NCI-H1092 treated with DMSO at 0.1 percent for 48 hours (cell line): ENCODE data around the gene BBOF1.
A peak's percentile ranks its signal among the peaks of the same experiment; 100 is the strongest.
"Not testable (repeated sequence)": the region's sequence is repeated elsewhere in the genome, so short reads cannot be mapped to it uniquely, and the experiment has no call there.

ENCODE experiments used
- DNase-seq: peaks from one replicate; lab custom pipeline; 2025; lab: John Stamatoyannopoulos, UW

The BBOF1 gene

DNA sequence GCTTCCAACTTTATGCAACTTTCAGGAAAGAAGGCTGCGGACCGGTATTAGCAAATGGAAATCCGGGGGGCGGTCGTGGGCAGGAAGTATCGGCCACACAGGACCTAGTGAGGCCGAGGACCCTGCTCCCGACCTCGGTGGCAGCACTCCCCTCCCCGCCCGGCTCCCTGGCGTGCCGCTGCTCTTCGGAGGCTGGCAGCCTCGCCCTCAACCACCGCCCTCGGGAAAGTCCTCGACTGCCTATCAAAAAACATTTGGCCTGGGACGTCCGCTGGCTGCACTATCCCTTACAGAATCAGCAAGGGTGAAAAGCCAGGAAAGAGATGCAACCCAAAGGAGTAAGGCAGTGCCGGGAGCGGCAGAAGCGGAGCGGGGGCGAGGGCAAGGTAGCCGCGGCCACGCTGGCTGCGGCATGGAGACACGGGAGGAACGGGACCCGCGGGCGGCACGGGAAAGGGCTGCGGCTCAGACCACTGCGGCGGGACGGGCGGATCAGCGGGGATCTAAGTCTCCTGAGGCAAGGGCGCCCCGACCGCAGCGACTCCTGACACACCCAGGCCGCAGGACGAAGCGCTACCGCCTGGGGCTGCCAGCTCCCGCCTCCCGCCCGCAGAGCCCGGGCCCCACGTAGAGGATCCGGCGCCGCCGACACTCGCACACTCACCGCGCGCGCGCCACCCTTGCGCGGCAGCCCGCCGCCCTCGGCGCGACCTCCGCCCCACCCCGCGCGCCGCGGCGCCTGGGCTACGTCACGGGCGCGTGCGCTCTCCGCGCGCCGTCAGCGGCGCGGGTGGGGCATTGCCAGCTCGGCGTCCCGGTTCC lies at the start of gene BBOF1, which contains the start of gene ENTPD5:
Gene BBOF1, plus strand, starts transcription at position 764 of the 822 bp plus-strand sequence. CDS start 130 bp downstream, outside the sequence.
Gene ENTPD5, minus strand, starts transcription at position 703 of the 822 bp plus-strand sequence. CDS start 31,186 bp downstream, outside the sequence.
- peak; percentile 81 for DNase-seq

GRCh38 chr14:73973497-73973896 lies 45.7 kb upstream of the BBOF1 start:
- no peak for DNase-seq

GRCh38 chr14:73976125-73976524 lies 43.0 kb upstream of the BBOF1 start:
- DNase-seq: no peak

- DNase-seq: no peak
These were observed 41.3 kb upstream of the BBOF1 start for GRCh38 chr14:73977896-73978295.

DNA sequence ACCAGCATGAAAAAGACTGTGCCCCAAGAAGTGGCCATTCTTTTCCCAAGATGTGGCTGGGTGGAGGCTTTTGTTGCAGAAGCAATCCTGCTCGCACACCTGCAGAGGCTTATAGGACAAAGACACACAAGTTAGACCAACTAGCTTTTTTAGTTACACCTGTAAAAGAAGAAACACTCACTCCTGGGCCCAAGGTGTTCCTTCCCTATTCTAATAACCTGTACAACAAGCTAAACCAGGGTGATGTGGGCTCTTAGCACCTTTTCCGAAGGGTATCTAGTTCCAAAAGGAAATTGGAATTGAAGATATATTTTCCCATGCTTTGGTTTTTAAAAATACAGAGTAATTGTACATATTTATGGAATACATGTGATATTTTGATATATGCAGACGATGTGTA lies 31.1 kb upstream of the BBOF1 start:
- DNase-seq: no peak

- DNase-seq: not testable (repeated sequence)
These were observed 30.5 kb upstream of the BBOF1 start for GRCh38 chr14:73988656-73989055.

- DNase-seq: no peak
These were observed 28.1 kb upstream of the BBOF1 start for GRCh38 chr14:73991092-73991491.

DNA sequence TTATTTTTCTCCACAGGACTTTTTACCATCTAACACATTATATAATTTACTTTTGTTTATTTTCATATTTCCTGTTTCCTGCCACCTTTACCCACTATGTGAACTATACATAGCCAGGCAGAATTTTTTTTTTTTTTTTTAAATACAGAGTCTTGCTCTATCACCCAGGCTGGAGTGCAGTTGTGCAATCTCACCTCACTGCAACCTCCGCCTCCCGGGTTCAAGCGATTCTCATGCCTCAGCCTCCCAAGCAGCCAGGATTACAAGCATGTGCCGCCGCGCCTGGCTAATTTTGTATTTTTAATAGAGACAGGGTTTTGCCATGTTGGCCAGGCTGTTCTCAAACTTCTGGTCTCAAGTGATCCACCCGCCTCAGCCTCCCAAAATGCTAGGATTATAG lies 24.2 kb upstream of the BBOF1 start:
- DNase-seq: not testable (repeated sequence)

DNA sequence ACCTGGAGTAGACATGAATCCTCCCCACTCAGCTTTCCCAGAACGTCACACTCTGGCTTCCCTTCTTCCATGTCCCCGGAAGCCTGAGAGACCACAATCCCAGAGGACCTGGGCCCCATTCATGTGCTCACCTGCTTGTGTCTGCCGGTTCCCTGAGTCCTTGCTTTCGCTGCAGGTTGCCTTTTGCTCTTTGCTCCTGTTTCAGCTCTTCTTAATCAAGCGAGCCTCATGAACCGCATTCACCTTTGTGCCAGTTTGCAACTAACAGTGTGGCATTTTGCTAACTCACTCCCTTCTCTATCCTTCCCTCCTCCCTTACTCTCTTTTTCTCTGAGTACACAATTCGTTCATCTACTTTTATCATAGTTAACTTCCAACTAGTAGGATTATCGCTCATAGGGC lies 23.2 kb upstream of the BBOF1 start:
- no peak for DNase-seq

DNA sequence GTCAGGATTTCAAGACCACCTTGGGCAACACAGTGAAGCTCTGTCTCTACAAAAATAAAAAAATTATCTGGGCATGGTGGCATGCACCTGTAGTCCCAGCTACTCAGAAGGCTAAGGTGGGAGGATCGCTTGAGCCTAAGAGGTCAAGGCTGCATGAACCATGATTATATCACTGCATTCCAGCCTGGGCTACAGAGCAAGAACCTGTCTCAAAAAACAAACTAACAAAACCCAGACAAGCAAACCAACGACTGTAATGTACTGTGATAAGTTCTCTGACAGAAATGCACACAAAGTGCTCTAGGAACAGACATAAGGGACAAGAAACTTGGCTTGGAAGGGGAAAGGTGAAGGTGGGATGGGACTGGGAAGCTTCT lies 22.4 kb upstream of the BBOF1 start:
- DNase-seq: no peak

GRCh38 chr14:73997108-73997943 lies 21.8 kb upstream of the BBOF1 start:
- DNase-seq: no peak

- no peak for DNase-seq
These were observed 21.2 kb upstream of the BBOF1 start for GRCh38 chr14:73997944-73998447.

- no peak for DNase-seq
These were observed 20.4 kb upstream of the BBOF1 start for GRCh38 chr14:73998726-73999125.

GRCh38 chr14:74005664-74006063 lies 13.5 kb upstream of the BBOF1 start:
- DNase-seq: not testable (repeated sequence)

GRCh38 chr14:74008843-74009499 lies 10.2 kb upstream of the BBOF1 start:
- DNase-seq: no peak

- no peak for DNase-seq
These were observed 4.8 kb upstream of the BBOF1 start for GRCh38 chr14:74014299-74014698.

DNA sequence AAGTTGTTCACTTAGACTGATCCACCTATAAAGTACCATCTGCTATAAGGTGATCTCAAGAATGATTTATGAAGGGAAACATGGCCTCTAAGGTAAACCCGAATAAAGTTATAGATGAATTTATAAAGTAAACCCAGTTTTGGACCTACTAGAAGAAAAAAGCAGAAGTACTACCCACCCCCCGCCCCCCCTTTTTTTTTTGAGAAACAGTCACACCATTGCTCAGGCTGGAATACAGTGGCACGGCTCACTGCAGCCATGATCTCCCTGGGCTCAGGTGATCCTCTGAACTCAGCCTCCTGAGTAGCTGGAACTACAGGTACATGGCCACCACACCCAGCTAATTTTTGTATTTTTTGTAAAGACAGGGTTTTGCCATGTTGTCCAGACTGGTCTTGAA lies 4.0 kb upstream of the BBOF1 start:
- DNase-seq: no peak

DNA sequence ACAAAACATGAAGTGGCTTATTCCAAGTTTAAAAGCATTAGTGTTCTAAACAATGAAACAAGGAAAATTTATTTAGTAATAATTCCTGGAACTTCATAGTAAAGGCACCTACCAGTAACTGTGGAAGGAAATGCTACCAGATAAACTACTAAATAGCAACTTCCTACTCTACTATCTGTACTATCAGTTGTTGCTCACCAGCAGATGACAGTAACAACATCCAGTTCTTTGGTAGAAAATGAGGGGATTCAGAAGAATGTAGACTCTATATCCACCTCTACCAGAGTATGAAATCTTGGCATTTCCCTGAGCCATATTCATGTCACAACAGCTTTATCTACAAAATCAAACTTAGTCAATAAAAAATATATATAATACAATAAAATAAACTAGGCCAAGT lies 3.2 kb upstream of the BBOF1 start:
- no peak for DNase-seq

- DNase-seq: no peak
These were observed 969 bp upstream of the BBOF1 start for GRCh38 chr14:74018174-74018585.

DNA sequence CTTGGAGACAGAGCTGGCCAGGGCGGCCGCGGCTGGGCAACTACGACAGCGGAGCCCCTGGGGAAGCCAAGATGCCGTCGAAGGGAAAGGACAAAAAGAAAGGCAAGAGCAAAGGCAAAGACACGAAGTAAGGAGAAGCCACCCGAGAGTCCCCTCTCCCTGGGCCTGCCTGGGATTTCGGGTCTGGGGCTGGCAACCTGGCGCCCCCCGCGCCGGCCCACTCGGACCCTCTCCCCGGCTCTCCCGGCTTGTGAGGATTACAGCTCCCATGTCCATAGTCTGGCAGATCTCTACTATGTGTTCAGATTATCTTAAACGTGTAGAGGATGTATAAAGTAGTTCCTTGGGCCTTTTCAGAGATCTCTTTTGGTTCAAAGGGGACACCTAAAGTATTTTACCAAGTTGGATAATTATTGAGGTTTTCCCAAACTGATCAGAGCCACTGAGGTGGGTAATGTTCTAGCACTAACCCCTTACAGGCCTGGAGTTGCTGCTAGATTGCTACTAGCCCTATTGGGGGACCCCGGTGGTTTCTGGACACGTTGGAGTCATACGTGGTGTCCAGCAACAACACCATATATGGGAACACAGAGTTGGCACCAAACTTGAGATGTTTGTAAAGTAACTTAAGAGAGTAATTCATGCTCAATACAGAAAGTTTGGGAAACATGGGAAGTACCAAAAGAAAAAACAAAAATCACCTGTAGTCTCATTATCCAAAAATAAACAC lies 424 bp downstream of the BBOF1 start:
- DNase-seq: no peak

- no peak for DNase-seq
These were observed 3.2 kb downstream of the BBOF1 start for GRCh38 chr14:74022346-74022745.

- DNase-seq: no peak
These were observed 10.0 kb downstream of the BBOF1 start for GRCh38 chr14:74029136-74029535.
